PFSK-1 (cell line): Measurements from ENCODE around the gene CTDSPL.

Experiments used
- FOXP2 ChIP-seq: optimal IDR thresholded peaks from 2 replicates; pipeline ENCODE3; 2011; ENCODE audit warnings: borderline replicate concordance, control low read depth, inconsistent platforms; ENCODE audit not compliant: insufficient read depth; ENCODE audit errors: extremely low read length, extremely low read depth
- POLR2AphosphoS5 ChIP-seq: IDR thresholded peaks from 2 replicates; pipeline ENCODE4 v1.6.1; 2012; ENCODE audit warnings: low read depth, mild to moderate bottlenecking, control low read depth, low read length, moderate library complexity
- REST ChIP-seq, 2 experiments: IDR thresholded peaks; 2 replicates each; pipeline versions ENCODE4 v1.6.1 to v1.8.0; 2011 to 2012; ENCODE audit warnings: low read depth in 2 of 2, low read length in 2 of 2, control low read depth in 1 of 2, inconsistent platforms in 1 of 2, mild to moderate bottlenecking in 1 of 2, moderate library complexity in 1 of 2; ENCODE audit not compliant: insufficient read depth in 1 of 2
- SIN3A ChIP-seq: IDR thresholded peaks from 2 replicates; pipeline ENCODE4 v1.6.1; 2012; ENCODE audit warnings: mild to moderate bottlenecking, low read length, moderate library complexity, borderline replicate concordance; ENCODE audit not compliant: insufficient read depth
- TAF1 ChIP-seq: IDR thresholded peaks from 2 replicates; pipeline ENCODE4 v1.6.1; 2012; ENCODE audit warnings: low read length, control low read depth, borderline replicate concordance; ENCODE audit not compliant: insufficient read depth

CTDSPL gene

GRCh38 chr3:37825744-37826400 lies 35.8 kb upstream of the CTDSPL start:
- TF ChIP-seq POLR2AphosphoS5 (no peak), REST (IDR thresholded peaks at IDR 0.05; ENCODE audit: insufficient read depth in 1 of 2, low read depth in 2 of 2, low read length in 2 of 2) (no peak), TAF1 (no peak), FOXP2 (no peak), SIN3A (no peak)

GRCh38 chr3:37826502-37826901 lies 35.2 kb upstream of the CTDSPL start:
- TF ChIP-seq SIN3A (no peak), REST (IDR thresholded peaks at IDR 0.05; ENCODE audit: insufficient read depth in 1 of 2, low read depth in 2 of 2, low read length in 2 of 2) (no peak), TAF1 (no peak), POLR2AphosphoS5 (no peak), FOXP2 (no peak)

- TF ChIP-seq TAF1 (no peak), POLR2AphosphoS5 (no peak), FOXP2 (no peak), SIN3A (no peak), REST (IDR thresholded peaks at IDR 0.05; ENCODE audit: insufficient read depth in 1 of 2, low read depth in 2 of 2, low read length in 2 of 2) (no peak)
These were observed 34.7 kb upstream of the CTDSPL start for GRCh38 chr3:37826933-37827332.

- TF ChIP-seq POLR2AphosphoS5 (no peak), REST (IDR thresholded peaks at IDR 0.05; ENCODE audit: insufficient read depth in 1 of 2, low read depth in 2 of 2, low read length in 2 of 2) (no peak), SIN3A (no peak)
These were observed 29.2 kb upstream of the CTDSPL start for GRCh38 chr3:37832480-37832879.
